Iris pigment epithelial cell (primary cell): ENCODE results near the gene AK2.
"Not testable (repeated sequence)": the region's sequence is repeated elsewhere in the genome, so short reads cannot be mapped to it uniquely, and the experiment has no call there.

Source experiments
- DNase-seq: peaks from one replicate; pipeline ENCODE4 v3.0.0-alpha.2; 2011; ENCODE audit warnings: low read depth

AK2 gene

GRCh38 chr1:33036526-33037503, at the start of gene AK2:
Gene AK2, minus strand, starts transcription at chr1:33036883. Its CDS starts 55 bp downstream, at chr1:33036828.
- peak; percentile 98 for DNase-seq

- peak; percentile 84 for DNase-seq
These were observed 49.7 kb upstream of the AK2 start for GRCh38 chr1:33086384-33086850.

GRCh38 chr1:33085332-33085731, 48.6 kb upstream of the AK2 start:
- DNase-seq: no peak

- DNase-seq: no peak
These were observed 46.0 kb upstream of the AK2 start for GRCh38 chr1:33082575-33083108.

- DNase-seq: no peak
These were observed 45.0 kb upstream of the AK2 start for GRCh38 chr1:33081554-33082305.

- peak; percentile 92 for DNase-seq
These were observed 44.3 kb upstream of the AK2 start, which contains the start of gene AZIN2 for GRCh38 chr1:33080885-33081553. Gene AZIN2, plus strand, starts transcription at chr1:33081153. Its CDS starts 1,097 bp downstream, at chr1:33082250.

- DNase-seq: no peak
These were observed 43.7 kb upstream of the AK2 start for GRCh38 chr1:33080373-33080772.

GRCh38 chr1:33078030-33078591, 41.4 kb upstream of the AK2 start:
- no peak for DNase-seq

GRCh38 chr1:33074193-33074945, 37.7 kb upstream of the AK2 start:
- DNase-seq: no peak

- DNase-seq: no peak
These were observed 36.0 kb upstream of the AK2 start for GRCh38 chr1:33072707-33073106.

- DNase-seq: no peak
These were observed 33.9 kb upstream of the AK2 start for GRCh38 chr1:33070628-33071027.

- DNase-seq: not testable (repeated sequence)
These were observed 31.4 kb upstream of the AK2 start for GRCh38 chr1:33068108-33068507.

- not testable (repeated sequence) for DNase-seq
These were observed 29.8 kb upstream of the AK2 start for GRCh38 chr1:33066477-33066876.

- no peak for DNase-seq
These were observed 28.6 kb upstream of the AK2 start for GRCh38 chr1:33065301-33065700.

GRCh38 chr1:33064284-33064683, 27.6 kb upstream of the AK2 start:
- DNase-seq: not testable (repeated sequence)

- DNase-seq: no peak
These were observed 25.2 kb upstream of the AK2 start for GRCh38 chr1:33061834-33062233.

- DNase-seq: peak; percentile 97
These were observed 23.9 kb upstream of the AK2 start for GRCh38 chr1:33060579-33061083.

GRCh38 chr1:33057095-33057494, 20.4 kb upstream of the AK2 start:
- no peak for DNase-seq

GRCh38 chr1:33056426-33056825, 19.7 kb upstream of the AK2 start:
- DNase-seq: no peak

GRCh38 chr1:33055210-33056008, 18.7 kb upstream of the AK2 start:
- DNase-seq: peak; percentile 94
